ENCODE results near the gene C15orf62.

Gene C15orf62

DNA sequence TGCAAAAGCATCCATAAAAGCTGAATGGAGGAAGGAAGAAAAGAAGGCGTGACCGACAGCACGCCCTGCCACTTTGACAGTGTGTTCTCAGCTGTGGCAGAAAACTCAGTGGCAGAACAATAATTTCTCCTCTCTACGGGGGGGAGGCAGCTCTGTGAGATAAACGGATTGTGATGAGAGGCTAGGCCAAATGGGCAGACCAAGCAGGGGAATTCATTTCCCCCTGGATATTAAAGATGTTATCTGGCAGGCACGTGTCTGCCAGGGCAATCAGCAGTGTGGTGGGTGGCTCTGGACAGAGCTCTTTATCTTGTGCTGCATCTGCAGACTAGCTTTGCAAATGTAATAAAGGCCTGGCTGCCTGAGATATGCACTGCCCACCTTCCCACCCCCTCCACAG lies 12.8 kb upstream of the C15orf62 start:
- DNase-seq, result no peak

DNA sequence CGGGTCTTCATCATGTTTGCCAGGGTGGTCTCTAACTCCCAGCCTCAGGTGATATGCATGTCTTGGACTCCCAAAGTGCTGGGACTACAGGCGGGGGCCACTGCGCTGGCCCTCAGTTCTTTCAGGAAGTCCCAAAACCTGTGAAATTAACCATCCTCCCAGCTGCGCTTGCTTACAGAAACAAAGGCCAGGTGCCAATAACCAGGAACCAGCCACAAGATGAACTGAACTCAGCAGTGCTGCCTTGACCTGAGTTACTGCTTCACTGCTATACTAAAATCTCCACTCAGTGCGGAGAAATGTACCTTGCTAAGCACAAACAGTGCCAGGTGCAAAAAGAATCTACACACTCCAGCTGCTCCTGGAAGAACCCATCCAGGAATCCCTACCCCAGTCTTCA lies 9.8 kb upstream of the C15orf62 start:
- no peak for DNase-seq

DNA sequence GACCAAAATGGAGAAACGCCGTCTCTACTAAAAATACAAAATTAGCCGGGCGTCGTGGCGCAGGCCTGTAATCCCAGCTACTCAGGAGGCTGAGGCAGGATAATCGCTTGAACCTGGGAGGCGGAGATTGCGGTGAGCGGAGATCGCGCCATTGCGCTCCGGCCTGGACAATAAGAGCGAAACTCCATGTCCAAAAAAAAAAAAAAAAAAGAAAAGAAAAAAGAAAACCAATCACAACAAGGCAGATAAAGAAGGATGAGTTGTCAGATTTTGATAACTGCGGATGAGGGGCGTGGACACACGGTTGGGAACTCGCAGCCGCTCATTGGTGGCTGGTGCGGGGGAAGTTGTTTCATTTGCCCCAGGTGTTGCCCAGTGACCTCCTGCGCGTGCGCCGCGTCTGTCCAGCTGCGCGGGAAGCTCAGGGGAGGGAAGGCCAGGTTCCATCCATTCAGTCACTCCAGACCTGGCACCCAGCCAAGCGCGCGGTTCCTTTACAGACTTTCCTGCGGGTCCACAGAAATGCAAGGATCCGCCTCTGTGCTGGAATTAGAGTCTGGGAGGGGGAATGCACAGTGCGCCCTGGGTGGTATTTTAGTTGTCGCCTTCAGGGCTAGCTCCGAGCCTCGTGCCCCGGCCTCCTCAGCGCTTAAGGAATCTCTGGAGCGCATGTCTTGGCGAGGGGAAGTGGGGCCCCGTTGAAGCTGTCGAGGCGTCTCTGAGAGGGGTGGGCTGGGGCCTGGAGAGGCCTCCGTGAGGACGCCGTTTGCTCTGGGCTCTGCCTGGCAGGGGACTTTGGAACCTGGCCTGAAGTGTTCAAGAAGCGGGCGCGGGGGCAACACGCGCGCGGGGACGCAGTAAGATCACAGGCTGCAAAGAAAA lies 6.6 kb upstream of the C15orf62 start:
- DNase-seq, result peak; percentile 68

DNA sequence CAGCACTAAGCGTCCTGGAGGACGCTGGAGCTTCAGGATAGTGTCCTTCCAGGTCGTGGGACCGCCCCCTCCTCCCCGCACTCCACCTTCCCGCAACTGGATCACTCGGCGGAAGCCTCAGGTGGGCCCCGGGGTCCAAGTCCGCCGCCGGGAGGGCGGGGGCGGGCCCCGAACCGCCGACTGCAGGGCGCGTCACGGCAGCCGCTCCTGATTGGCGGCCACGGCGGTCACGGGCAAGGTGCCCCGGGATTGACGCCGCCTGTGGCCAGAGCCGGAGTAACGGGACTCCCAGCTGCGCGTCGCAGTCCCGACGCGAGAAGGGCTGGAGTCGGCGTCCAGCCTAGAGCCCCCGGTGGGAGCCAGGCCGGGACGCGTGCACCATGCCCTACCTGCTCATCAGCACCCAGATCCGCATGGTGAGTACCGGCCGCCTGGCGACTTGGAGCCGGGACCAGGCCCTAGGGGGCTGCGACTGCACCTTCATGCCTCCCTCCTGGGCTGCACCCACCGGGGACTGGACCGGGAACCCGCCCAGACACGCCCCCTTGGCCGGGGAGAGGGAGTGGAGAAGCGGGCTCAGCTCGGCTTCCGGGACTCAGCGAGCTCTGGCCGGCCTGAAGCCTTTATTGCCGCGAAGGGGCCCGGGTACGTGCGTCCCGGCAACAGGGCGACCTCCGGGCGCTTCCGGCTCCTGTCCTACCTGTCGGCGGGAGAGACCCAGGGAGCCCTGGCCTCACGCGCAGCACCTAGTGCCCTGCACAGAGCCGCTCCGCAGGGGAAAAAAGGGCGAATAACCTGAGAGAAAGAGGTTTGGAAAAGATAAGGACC lies 5.8 kb upstream of the C15orf62 start, which contains the start of gene GCHFR:
Gene GCHFR (plus strand): TSS at position 268 of the 828 bp plus-strand sequence. CDS start 113 bp downstream, at position 381.
- peak; percentile 78 for DNase-seq

DNA sequence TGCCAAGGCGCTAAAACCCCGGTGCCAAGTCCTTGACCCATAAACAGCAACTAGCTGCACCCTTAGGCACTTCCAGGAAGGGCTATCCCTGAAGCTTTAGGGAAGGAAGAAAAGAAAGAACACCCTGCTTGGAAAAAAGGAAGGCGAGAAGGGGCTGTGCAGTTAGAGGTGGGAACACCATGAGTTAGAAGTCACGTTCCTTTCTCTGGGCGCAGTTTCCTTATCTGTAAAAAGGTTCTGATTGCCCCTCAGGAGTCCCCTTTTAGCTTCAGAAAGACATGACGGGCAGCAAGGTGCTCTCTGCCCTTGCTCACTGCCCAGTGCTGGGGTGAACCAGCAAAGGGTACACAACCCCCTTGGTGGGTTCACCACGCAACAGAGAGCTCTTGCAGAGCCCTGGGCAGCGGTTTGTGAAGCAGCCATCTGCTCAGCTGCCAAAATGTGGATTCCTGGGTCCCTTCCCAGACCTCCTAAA lies 5.1 kb upstream of the C15orf62 start:
- DNase-seq, result no peak

DNA sequence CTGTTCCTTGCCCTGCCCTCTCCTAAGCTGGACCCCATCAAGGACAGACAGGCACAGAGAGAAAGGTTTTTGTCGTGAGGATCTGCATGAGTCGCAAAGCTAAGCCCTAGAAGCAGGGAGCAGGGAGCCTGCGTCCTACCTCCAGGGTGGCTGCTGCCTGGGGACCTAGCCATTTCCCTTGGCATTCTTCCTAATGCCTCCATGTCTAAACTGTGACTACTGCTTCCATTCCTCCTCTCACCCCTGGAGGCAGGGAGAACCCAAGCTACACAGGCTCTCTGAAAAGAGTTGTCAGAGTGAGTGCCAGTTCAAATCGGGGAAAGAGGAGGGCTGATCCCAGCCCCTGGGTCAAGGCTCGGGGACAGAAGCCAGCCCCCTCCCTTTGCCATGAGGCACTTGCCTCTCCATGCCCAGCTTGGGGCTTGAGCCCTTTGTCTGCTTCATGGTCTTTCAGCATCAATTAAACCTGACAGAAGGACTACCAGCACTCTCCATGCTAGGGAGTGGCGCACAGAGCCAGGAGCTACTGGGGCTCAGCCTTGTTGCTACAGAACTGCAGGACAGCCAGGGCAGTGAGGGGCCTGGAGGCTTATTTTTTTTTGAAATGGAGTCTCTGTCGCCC lies 3.5 kb upstream of the C15orf62 start:
- DNase-seq, result no peak

DNA sequence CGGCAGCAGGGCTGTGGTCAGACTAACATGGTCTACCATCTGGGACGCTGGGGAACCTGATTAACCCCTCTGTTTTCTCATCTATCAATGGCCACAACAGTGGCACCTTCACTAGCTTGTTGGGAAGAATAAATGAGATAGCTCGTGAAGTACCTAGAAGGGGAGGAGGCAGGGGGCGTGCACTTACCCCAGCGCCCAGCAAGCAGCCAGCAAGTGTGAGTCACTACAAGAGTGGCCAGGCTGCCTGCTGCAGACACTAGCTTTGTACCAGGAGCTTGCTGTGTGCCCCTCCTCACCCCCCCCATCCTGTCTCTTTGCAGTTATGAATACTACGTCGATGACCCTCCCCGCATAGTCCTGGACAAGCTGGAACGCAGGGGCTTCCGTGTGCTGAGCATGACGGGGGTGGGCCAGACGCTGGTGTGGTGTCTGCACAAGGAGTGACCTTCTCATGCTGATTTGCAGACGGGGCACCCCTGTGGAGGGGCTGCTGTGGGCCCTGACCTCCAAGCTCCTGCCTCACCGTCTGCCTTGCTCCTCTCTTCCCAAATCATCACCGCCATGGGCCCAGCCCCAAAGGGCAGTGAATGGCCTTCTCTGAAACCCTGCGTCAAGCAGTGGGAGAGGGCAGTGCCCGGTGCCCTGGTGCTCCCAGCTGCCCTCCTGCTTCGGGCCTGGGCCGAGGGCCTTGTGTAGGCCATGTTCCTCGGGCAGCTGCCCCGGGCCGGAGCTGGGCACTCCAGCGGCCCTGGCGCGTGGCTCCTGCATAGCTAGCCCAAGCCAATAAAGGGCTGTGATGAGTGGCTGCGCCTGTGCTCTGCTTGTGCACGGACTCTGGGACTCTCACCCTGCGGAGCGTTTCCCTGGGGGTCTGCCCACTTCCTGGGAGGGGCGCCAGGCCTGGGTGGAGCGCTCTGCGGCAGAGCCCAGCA lies 2.6 kb upstream of the C15orf62 start:
- DNase-seq, result no peak

DNA sequence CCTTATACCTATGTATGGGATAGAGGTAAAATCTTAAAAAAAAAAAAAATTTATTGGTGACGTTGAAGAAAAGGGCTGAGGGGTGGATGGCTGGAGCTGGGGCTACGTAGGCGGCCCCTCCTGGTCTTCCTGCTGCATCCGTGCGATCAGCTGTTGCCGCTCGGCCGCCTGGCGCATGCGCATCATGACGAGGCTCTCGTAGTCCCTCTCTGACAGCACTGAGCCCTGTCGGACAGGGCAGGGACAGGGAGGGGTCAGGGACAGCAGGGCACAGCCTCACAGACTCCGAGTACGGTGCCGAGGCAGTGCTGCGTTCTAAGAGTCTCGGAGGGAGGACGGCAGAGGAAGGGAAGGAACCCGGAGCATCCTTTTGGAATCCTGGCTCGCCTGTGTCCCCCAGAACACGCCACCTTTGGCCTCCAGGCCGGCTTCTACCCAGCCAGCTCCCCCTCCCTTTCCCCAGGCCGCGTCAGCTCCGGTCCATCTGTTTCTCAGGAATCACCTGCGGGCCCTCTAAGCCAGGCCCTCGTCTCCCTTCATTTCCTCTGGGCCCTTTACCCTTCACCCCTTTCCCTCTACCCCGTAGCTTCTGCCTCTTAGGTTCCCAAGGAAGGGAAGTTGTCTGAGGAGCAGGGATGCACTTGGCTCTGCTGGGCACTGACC lies 1.8 kb upstream of the C15orf62 start:
- no peak for DNase-seq

DNA sequence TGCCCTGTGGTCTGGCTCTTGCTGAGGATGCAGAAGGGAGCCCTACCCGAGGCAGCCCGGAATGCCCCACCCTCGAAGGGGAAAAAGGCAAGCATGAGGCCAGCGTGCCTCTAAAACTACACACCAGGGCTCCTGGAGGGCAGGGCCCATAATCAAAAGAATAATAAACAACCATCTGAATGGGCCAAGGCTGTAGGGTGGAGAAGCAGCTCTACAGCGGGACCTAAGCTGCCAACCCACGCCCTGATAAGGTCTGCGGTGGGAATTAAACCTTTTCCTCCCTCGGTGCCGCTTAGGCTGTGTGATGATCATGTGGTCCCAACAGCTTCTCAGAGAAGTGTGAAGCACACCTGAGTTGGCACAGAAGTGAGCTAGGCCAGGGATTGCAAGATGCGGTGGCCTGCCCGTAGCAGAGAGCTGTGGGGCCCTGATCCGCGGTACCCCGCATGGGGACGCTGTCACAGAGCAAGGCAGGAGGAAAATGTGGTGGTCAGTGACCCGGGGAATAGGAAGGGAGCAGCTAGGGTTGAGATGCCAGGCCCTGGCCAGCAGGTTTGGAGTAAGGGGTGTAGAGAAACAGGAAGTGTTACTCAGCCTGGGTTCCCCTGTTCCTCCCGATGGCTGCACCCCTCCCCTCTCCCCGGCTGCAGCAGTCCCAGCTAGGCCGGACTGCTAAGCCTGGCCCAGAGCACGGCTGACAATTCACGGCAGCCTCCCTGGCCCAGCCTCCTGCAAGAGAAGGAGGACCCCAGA lies 1.1 kb upstream of the C15orf62 start:
- peak; percentile 11 for DNase-seq

DNA sequence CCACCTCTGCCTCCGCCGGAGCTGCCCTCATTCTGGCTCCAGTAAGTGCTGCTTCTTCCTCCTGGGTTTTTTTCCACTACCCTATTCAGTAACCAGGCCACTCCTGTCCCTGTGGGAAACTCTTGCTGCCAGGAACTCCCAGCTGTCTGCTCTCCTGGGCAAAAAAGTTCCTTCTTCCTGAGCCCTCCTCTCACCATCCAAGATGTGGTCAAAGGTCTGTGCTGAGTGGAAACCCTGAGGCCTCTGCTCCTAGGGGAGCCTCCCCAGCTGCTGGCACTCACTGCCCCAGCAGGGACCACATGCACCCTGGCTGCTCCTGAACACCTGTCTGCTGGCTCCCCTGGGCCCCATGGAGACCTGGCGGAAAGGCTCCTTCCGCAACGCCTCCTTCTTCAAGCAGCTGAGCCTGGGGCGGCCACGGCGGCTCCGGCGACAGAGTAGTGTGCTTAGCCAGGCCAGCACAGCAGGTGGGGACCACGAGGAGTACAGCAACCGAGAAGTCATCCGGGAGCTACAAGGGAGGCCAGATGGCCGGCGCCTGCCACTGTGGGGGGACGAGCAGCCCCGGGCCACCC lies 454 bp downstream of the C15orf62 start:
- DNase-seq, result no peak

DNA sequence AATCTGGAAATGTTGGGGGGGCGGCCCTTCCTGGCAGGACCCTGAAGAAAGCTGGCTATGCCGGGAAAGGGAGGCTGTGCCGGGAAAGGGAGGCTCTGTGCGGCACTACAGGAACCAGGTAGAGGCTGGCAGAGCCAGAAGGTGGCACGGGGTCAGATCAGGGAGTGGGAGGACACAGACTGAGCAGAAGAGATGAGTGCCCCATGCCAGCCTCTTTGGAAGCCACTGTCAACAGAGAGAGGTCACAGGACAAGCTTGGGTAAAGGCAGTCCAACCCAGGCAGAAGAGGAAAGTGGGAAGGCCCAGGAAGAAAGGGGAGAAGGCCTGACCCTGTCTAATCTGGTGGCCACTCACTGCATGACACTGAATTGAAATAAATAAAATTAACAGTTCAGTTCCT lies 1.5 kb downstream of the C15orf62 start:
- no peak for DNase-seq

DNA sequence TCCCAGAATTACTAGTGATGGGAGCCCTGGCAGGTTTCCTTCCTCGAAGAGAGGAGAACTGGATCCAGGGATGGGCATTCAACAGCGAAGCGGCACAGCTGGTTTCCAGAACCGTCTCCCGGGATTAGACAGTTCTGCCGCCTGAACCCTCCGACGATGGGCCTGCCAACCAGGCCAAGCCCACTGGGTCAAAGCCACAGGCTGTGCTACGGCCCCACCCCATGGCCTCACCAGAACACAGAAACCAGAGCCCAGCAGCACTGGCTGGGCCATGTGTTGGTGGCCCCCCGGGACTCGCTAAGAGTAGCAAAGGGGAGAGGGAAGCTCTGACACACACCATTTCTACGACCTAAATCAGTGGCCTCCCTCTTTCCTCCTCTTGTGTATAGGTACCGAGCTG lies 2.2 kb downstream of the C15orf62 start:
- no peak for DNase-seq

DNA sequence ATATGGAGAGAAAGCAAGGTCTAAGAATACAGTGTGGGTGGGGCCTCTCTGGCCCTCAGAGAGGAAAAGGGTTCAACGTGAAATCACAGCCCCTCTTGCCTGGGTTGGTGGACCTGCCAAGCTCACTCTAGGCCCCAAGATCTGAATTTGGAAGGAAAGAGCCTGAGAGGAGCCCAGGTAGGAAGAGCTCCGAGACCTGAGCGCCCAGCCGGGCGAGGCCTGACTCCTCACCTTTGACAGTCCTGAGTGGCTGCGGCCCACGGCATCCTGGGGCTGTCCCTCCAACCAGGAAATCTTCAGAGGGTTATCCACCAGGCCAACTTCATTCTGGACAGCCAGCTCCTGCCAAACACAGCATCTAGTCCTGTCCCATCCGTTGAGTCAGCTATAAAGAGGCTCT lies 3.7 kb downstream of the C15orf62 start:
- DNase-seq, result no peak

DNA sequence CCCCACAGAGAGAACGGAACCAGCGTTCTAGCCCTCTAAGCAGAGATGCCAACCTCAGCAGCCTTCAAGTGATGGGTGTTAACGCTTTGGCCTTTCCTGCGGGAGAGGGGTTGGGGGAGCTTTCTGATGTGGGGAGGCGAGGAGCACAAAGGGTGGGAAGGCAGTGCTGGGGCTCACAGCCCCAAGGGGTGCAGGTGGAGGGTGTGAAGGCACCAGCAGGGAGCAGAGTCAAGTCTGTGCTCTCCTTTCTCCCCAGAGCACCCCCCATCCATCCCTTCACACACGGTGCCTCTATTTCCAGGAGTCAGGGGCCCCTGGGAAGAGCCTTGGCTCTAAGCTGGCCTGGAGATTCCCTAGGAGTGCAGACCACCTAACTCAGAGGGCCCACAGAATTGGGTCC lies 4.1 kb downstream of the C15orf62 start:
- no peak for DNase-seq

DNA sequence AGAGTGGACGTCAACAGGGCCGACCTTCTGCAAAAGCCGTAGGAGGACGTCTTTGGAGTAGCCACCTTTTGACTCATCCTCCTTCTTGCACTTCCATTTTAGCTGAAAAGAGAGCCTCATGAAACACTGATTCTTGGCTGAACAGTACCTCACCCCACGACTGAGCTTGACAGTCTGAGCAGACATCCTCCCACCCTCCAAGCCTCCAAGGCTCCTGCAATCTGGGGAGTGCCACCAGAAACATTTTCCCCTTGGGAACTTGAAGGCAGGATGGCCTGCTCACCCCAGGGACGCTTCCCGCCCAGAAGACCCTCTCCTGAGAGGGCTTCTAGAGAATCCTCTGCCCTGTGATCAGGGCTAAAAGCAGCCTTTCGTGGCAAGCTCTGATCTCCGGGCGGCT lies 5.2 kb downstream of the C15orf62 start:
- DNase-seq, result no peak

DNA sequence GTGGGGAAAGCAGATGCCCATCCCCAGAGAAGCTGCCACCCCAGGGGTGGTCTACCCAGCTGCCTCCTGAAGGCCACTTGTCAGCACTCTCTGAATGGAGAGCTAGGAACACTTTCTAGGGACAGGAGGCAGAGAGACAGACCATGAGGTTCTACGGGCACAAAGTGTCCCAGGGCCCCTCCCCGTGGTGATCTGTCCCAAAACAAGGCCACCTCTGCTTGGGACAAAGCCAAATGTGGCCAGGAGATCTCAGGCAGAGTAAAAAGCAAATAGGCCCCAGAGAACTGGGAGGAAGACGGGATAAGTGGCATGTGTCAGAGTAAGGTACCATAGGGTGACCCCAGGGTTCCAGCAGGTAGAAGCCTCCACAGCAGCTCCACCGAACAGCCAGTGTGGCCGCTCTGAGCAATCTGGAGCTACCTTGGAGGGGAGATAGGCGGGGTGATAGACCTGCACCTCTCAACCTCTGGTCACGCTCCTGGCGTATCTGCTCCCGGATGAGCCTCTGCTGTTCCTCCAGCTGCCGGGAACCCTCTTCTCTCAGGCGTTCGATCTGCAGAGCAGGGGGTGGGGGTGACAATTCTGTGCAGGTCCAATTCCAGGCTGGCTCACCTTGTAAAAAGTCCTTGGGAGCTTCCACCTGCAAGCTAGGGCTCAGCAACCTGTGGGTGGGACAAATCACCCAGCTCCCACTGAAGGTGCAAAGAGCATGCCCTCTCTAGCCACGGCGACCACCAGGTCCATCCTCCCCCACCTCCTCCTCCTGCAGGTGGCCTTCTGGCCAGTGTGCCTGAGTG lies 6.2 kb downstream of the C15orf62 start:
- no peak for DNase-seq

DNA sequence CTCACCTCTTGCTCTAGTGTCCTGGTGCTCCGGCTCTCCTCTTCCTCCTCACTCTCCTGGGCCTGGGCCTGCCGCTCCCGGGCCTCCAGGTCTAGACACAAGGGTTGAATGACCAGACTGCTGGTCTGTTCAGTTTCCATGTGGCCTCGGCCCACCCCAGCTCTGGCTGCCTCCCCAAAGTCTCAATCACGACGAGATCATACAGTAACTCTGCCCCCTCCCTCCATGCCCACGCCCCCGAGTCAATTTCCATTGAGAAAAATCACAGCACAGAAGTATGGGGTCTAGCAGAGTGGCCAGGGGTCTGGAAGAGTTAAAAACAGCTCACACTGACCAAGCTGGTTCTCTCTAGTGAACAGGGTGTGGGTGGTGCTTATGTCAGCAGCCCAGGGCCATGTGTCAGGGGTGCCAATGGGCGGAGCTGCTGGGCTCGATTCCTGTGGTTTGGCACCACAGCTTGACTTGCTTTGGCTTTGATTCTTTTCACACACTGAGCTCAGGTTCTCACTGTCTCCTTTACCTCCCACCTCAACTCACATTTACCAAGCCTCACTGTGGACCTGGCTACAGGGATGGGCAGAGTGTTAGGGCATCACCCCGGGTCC lies 6.9 kb downstream of the C15orf62 start:
- peak; percentile 58 for DNase-seq

DNA sequence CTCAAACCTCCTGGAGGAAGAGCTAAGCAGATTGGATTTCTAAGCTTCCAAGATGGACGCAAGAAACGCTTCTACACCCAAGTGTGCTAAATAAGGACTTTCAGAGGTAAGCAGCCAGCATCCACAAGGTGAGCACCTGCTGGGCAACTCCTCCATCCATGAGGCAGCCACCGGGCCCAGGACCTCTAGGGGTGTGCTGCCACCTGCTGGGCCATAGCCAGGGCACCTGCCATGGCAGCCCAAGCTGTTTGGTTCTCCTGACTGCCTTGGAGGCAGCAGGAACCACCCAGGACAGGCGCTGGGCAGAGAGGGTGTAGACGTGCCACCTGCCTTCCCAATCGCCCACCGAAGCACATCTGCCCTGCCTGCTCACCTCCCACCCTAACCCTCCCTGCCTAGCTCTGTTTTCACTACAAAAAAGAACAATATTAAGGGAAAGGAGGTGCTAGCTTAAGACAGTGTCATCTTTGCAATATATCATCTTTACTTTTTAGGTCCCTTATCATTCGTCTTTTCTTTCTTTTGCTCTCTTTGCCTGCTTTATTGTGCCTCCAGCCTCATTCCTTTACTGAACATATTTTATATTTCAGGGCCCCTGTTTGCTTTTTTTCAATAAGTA lies 12.9 kb downstream of the C15orf62 start:
- peak; percentile 85 for DNase-seq

DNA sequence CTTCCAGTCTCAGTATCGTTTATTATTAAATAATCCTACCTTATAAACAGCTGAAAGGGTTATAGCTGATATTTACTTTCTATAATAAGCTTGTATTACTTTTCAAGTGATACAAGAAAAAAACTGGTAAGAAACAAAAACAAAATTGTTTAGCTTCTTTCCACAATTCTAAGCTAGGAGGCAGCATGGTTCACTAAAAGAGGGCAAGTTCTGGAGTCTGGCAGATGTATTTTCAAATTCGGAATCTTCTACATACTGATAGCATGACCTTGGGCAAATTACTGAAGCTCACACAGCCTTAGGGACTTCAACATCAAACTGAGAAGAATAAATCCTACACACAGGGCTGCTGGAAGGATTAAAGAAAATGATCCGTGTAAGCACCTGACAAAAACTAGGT lies 15.4 kb downstream of the C15orf62 start:
- DNase-seq, result no peak

Data from activated CD4-positive, alpha-beta T cell treated with anti-CD3 and anti-CD28 coated beads for 48 hours (primary cell).